Midbrain (tissue), 1 donor: Measurements from ENCODE around the gene IKZF4.

Experiments used
- DNase-seq: peaks from one replicate; lab custom pipeline; 2025; lab: John Stamatoyannopoulos, UW

IKZF4 gene

DNA sequence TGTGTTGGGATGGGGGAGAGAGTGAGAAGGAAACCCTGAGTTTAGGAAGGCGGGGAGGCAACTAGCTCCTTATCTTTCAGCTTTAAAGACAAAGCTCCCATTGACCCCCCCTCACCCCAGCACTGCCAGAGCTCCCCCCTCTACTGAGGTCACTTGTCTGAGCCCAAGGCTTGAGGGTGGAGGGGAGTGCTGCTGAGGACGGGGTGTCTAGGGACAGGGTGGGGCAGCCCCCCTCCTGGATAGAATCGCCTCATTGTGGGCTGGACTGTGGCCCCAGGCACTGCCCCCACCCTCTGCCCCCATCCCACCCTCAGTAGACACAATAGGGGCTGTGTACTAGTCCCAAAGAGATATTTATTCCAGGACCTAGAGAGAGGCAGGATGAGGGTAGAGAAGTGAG, 62.1 kb downstream of the IKZF4 start:
- peak; percentile 92 for DNase-seq

DNA sequence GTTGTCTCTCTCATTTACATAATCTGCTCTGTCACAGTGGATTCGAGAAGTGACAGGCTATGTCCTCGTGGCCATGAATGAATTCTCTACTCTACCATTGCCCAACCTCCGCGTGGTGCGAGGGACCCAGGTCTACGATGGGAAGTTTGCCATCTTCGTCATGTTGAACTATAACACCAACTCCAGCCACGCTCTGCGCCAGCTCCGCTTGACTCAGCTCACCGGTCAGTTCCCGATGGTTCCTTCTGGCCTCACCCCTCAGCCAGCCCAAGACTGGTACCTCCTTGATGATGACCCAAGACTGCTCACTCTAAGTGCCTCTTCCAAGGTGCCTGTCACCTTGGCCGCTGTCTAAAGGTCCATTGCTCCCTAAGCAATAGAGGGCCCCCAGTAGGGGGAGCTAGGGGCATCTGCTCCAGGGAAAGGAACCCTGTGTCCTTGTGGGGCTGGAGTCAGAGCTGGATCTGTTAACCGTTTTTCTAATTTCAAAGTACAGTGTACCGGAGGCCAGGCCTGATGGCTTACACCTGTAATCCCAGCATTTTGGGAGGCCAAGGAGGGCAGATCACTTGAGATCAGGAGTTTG, 64.2 kb downstream of the IKZF4 start:
- DNase-seq: no peak

DNA sequence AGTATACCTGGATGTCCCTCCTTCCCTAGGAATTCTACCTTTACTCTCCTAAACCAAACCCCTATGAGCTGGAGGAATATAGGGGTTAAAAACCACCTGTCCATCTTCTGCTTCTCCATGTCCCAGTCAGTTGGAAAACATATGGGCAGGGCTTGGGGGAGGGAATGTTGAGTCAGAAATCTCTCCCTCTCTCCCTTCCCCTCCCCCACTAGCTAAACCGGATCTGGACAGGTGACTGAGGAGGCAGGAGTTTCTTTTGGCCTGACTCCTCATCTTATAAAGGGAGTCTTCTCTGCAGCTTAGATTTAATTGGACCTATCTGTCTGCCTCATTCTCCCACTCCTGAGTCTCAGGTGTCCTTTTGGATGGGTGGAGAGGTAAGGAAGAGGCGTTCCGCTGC, 65.3 kb downstream of the IKZF4 start:
- DNase-seq: no peak

DNA sequence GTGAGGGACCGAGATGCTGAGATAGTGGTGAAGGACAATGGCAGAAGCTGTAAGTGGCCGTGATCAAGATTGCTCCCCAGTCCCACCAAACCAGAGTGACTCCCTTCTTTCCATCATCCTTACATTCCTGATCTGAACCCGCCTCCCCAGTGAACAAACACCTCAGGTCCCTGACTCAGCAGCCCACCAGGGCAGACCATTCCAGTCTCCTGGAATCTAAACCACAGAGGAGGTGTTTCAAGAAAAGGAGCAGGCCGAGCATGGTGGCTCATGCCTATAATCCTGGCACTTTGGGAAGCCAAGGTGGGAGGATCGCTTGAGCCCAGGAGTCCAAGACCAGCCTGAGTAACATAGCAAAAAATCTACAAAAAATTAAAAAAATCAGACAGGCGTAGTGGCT, 65.8 kb downstream of the IKZF4 start:
- no peak for DNase-seq

DNA sequence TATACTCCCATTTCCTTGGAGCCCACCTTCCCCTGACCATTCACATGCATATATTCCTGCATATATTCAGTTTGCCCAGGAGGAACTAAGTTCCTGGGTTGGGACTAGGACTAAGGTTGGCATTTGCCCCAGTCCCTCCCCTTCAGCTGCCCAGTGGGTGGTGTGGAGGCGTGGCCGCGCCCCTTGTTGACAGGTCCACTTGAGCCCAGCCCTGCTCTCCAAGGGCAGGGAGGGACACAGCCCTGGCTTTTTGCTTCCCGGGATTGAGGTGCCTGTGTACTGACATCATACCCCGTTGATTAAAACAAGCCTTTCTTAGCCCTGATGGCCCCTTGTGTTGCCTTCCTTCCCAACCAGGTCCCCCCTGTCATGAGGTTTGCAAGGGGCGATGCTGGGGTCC, 66.4 kb downstream of the IKZF4 start:
- no peak for DNase-seq
